Right renal cortex interstitium (tissue), 3 donors: Measurements from ENCODE around the gene ERCC8. TPM values are rescaled to one million over a fixed set of nuclear protein-coding genes. Genes with fewer than 3 reads are reported as not detected.
"Not testable (repeated sequence)": the region's sequence is repeated elsewhere in the genome, so short reads cannot be mapped to it uniquely, and the experiment has no call there.

Source experiments
- DNase-seq, 3 donors: peaks; one replicate each; pipeline ENCODE4 v3.0.0-alpha.2; 2013; ENCODE audit warnings: low read depth in 3 of 3, low spot score in 2 of 3
- polyA plus RNA-seq, 3 donors: library from polyadenylated mRNA; unstranded; fragments of 120-200 nt; gene quantifications; one replicate each; pipeline ENCODE4 v1.2.1, GENCODE V29; 2013; ENCODE audit not compliant: insufficient read length in 3 of 3

The ERCC8 gene
- polyA plus RNA-seq, result 10 to 100 TPM; 21.6 to 24.6 (median 22.7) TPM

- DNase-seq, result peak; percentile 79 to 89 (median 85)
These were observed at the start of gene ERCC8, which contains the start of gene NDUFAF2 for GRCh38 chr5:60944904-60945812. Gene ERCC8 (minus strand): TSS chr5:60945070. CDS start chr5:60945008, 62 bp downstream. Gene NDUFAF2 (plus strand): TSS chr5:60945205. CDS start chr5:60945256, 51 bp downstream.

DNA sequence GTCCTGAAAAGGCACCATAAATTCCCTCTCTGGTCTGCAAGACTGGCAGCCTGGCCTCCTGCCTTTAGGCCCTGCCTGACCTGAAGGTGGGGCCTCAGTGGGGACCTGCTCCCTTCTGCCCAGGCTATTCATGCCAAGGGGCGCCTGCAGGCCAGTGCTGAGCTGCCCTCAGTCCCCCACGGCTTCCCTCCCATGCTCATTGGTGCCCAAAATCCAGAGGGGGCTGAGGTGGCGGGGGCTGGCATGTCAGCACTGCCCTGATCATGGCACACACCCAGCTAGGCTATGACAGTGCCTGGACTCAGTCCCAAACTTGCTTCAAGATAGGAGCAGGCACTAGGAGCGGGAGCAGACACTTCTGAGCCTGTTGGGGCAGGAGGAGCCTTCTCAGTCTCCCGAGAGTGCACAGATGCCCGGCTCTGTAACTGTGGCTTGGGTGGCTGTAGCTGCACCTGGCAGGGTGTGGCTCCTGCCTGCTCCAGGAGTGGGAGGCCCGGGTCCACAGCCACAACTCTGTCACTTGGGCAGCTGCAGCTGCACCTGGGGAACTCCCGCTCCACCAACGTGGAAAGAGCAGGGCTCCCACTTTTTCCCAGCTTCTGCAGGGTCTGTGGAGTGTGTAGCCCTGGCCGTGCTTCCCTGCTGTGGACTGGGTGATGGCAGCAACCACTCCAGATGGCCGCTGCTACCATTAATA lies 49.2 kb upstream of the ERCC8 start:
- DNase-seq, result no peak

DNA sequence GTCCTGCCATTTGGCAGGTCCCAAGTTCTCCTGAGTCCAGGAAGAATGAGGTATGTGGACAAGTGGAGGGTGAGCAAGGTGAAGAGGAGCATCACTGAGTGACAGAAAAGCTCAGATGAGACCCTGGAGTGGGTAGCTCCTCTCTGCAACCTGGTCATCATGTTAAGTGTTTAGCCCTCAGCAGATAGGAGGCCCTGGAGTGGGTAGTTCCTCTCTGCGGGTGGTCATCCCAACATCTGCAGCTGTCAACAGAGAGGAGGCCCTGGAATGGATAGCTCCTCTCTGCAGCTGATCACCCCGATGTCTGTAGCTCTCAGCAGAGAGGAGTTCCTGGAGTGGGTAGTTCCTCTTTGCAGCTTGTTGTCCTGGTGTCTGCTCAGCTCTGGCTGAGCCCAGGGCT lies 48.6 kb upstream of the ERCC8 start:
- DNase-seq, result no peak

DNA sequence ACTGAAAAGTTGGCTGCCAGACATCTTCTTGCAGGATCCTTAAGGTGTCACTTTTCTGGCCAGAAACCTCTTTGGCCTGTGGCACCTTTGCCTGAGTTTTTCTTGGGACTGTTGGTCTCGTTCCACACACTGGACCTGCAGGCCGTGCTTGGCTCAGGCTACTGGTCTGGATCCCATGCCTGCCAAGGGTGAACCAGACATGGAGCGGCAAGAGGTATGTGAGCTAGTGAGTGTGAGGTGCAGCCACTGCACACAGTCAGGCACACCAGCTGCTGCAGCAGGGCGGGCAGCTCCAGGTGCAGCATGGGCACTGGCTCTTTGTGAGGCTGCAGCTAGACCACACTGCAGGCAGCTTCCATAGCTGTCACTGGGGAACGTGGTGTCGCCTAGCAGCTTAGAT lies 48.0 kb upstream of the ERCC8 start:
- DNase-seq, result no peak

DNA sequence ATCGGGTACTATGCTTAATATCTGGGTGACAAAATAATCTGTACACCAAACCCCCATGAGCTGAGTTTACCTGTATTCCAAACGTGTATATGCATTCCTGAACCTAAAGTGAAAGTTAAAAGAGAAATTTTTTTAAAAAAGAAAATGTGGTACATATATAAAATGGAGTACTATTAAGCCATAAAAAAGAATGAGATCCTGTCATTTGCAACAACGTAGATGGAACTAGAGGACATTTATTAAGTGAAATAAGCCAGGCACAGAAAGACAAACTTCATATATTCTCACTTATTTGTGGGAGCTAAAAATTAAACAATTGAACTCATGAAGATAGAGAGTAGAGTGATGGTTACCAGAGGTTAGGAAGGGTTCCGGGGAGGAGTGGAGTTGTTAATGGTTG lies 44.9 kb upstream of the ERCC8 start:
- DNase-seq, result no peak

GRCh38 chr5:60982127-60982526 lies 37.3 kb upstream of the ERCC8 start:
- DNase-seq, result not testable (repeated sequence)

DNA sequence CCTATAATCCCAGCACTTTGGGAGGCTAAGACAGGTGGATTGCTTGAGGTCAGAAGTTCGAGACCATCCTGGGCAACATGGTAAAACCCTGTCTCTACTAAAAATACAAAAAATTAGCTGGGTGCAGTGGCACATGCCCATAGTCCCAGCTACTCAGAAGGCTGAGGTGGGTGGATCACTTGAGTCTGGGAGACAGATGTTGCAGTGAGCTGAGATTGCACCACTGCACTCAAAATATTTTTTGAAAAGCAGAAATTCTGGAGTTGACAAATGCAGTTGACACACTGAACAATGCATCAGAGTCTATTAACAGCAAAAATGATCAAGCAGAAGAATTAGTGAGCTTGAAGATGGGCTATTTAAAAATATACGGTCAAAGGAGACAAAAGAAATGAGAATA lies 35.6 kb upstream of the ERCC8 start:
- no peak for DNase-seq

GRCh38 chr5:60978968-60979367 lies 34.1 kb upstream of the ERCC8 start:
- no peak for DNase-seq

- no peak for DNase-seq
These were observed 33.3 kb upstream of the ERCC8 start for GRCh38 chr5:60977956-60978737.

DNA sequence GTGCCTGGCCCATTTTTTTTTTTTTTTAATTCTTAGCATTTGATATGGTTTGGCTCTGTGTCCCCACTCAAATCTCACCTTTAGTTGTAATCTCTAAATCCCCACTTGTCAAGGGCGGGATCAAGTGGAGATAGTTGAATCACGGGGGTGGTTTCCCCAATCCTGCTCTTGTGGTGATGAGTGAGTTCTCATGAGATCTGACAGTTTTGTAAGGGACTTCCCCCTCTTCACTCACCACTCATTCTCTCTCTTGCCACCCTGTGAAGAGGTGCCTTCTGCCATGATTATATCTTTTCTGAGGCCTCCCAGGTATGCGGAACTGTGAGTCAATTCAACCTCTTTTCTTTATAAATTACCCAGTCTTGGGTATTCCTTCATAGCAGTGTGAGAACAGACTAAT lies 27.4 kb upstream of the ERCC8 start:
- DNase-seq, result no peak

GRCh38 chr5:60961685-60962084 lies 16.8 kb upstream of the ERCC8 start:
- DNase-seq, result no peak

DNA sequence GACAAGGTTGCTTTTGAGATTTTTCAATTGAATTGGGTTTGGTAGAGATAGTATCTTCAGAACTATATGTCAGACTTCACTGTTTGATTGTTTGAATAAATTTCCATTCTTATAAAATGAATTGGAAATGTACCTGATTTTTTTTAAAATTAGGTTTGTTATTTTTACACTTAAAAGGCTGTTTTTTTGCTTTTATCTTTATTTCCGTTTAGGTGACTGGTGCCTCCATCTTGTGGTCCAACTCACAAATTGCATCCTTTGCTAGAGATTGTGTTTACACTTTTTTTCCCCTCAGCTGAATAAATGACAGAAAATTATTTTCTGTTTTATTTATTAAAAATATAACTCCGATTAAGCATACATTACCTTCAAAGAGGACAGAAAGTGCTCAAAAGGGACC lies 15.7 kb upstream of the ERCC8 start:
- no peak for DNase-seq

DNA sequence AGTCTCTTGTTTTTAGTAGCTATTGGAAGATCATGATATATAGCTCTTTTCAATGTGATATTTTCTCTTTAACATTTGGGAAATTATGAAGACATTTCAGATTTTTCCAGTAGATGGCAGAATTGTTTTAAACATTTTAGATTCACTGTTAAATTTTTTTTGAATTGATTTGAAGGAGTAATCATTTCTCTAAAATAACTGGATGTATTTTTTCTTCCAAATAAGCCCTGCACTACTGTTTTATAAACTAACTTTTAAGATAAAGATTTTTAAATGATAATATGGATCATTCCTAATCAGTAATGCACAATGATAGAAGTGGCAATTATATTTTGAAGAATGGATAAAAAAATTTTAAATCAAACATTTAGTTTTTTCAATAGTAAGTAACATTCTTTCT lies 14.3 kb upstream of the ERCC8 start:
- no peak for DNase-seq

- DNase-seq, result no peak
These were observed 13.8 kb upstream of the ERCC8 start for GRCh38 chr5:60958712-60959111.

GRCh38 chr5:60958088-60958487 lies 13.2 kb upstream of the ERCC8 start:
- DNase-seq, result no peak

DNA sequence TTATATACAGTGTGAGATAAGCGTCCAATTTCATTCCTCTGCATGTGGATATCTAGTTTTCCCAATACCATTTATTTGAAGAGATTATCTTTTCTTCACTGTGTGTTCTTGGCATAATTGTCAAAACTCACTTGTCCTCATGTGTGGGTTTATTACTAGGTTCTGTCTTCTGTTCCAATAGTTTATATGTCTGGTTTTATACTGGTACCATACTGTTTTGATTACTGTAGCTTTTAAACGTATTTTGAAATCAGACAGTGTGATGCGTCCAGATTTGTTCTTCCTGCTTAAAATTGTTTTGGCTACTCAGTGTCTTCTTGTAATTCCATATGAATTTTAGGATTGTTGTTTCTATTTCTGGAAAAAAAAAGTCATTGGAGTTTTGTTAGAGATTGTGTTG lies 10.4 kb upstream of the ERCC8 start:
- DNase-seq, result no peak

DNA sequence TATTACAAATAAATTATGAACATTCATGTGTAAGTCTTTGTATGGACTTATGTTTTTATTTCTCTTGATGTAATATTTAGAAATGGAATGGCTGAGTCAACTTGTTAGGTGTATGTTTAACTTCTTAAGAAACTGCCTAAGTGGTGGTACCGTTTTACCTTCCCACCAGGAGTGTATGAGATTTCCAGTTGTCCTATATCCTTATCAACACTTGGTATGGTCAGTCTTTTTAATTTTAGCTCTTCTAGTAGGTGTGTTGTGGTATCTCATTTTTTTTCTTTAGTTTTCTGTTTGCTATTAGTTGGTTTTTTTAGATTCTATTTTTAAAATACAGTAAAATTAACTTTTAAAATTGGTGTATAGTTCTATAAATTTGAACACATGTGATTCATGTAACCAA lies 3.9 kb upstream of the ERCC8 start:
- no peak for DNase-seq

- DNase-seq, result peak in 2 of 3 donors; percentile 33 to 39
These were observed 930 bp upstream of the ERCC8 start for GRCh38 chr5:60945813-60946187.

DNA sequence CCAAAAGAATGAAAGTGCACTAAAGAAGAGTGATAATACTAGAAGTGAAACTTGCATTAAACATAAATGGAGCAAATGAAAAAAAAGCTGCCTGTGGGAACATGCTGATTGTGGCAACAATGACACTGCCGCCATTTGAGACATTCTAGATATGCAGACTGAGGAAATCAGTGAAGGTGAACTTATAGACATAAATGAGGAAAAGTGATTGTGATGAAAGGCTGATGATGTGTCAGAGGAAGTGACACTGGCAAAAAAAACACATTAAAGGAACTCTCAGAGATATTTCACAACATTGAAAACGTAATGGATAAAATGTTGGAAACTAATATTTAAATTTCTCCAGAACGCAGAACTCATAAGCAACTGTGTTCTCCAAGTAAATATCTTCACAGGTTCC lies 1.2 kb downstream of the ERCC8 start:
- no peak for DNase-seq

DNA sequence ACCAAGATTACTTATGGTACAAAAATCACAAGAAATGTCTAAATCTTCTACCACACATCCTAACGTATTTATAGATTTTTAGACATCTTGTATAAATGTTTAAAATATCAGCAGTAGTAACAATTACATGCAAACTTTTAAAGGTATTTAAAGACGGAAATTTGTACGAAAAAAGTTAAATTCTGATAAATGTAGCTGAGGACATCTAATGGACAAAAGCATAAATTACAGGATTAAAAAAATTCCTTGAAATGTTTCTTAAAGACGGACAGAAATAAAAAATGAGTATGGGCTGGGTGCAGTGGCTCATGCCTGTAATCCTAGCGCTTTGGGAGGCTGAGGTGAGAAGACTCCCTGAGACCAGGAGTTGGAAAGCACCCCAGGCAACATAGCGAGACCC lies 15.8 kb downstream of the ERCC8 start:
- no peak for DNase-seq

- DNase-seq, result no peak
These were observed 17.4 kb downstream of the ERCC8 start for GRCh38 chr5:60927450-60927849.
